Nephron (organoid): Measurements from ENCODE around the gene ZNF519.

ENCODE experiments used
- H3K27ac Mint-ChIP-seq, 3 experiments: 2 replicates each; pipeline ENCODE4 v1.8.0; 2020; ENCODE audit warnings: mixed read lengths in 3 of 3, mild to moderate bottlenecking in 2 of 3, moderate library complexity in 1 of 3
- H3K27me3 Mint-ChIP-seq: 2 replicates; pipeline ENCODE4 v1.8.0; 2021; ENCODE audit warnings: low read depth, mild to moderate bottlenecking, moderate library complexity, mixed read lengths
- H3K36me3 Mint-ChIP-seq: 2 replicates; pipeline ENCODE4 v1.8.0; 2020; ENCODE audit warnings: low read depth, mixed read lengths
- H3K4me1 Mint-ChIP-seq: 2 replicates; pipeline ENCODE4 v1.8.0; 2020; ENCODE audit warnings: mixed read lengths
- H3K4me3 Mint-ChIP-seq, 3 experiments: 2 replicates each; pipeline ENCODE4 v1.8.0; 2020; ENCODE audit warnings: mild to moderate bottlenecking in 3 of 3, mixed read lengths in 3 of 3, moderate library complexity in 2 of 3
- H3K9me3 Mint-ChIP-seq: 2 replicates; pipeline ENCODE4 v1.8.0; 2020; ENCODE audit warnings: mixed read lengths
- CTCF ChIP-seq, 3 experiments: fragments of 200-600 bp; sonication (generic); IDR thresholded peaks; one replicate each; pipeline ENCODE4 v1.5.0; 2021; ENCODE audit warnings: antibody characterized with exemption in 3 of 3; ENCODE audit not compliant: unreplicated experiment in 3 of 3

ZNF519 gene

DNA sequence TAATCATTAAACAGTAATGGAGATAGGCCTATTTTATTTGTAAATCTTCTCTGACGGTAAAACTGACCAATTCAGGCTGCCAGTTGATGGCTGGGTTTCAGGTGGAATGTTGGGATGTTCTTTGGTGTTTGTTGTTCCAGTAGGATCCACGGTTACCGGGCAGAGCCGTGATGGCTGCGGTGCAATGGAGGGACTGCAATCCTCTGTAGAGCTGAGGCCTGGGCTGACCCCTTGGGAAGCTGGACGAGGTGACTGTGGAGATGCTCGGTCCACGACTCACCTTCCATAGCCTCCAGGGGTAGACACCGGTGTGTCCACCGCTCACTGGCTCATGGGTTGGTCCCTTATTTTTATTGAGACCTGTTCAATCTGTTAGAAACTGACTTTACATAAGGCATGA lies 42.5 kb downstream of the ZNF519 start:
- no peak for TF ChIP-seq CTCF (IDR thresholded peaks at IDR 0.05; ENCODE audit: unreplicated experiment in 3 of 3)
- H3K27me3 Mint-ChIP-seq: no peaks in the 10 kb centered on the region
- H3K4me1 Mint-ChIP-seq: no peaks in the 10 kb centered on the region
- no peak overlapping the region for H3K4me3 Mint-ChIP-seq
- peaks cover under 1% of the 10 kb centered on the region for H3K36me3 Mint-ChIP-seq
- H3K9me3 Mint-ChIP-seq: no peaks in the 10 kb centered on the region
- H3K27ac Mint-ChIP-seq: no peak overlapping the region

- Mint-ChIP-seq H3K27ac (no peak overlapping the region), H3K27me3 (no peaks in the 10 kb centered on the region), H3K4me3 (no peak overlapping the region), H3K36me3 (no peaks in the 10 kb centered on the region), H3K4me1 (no peaks in the 10 kb centered on the region), H3K9me3 (no peaks in the 10 kb centered on the region)
- no peak for TF ChIP-seq CTCF (IDR thresholded peaks at IDR 0.05; ENCODE audit: unreplicated experiment in 3 of 3)
Measured at GRCh38 chr18:14089191-14089590, 43.0 kb downstream of the ZNF519 start.

DNA sequence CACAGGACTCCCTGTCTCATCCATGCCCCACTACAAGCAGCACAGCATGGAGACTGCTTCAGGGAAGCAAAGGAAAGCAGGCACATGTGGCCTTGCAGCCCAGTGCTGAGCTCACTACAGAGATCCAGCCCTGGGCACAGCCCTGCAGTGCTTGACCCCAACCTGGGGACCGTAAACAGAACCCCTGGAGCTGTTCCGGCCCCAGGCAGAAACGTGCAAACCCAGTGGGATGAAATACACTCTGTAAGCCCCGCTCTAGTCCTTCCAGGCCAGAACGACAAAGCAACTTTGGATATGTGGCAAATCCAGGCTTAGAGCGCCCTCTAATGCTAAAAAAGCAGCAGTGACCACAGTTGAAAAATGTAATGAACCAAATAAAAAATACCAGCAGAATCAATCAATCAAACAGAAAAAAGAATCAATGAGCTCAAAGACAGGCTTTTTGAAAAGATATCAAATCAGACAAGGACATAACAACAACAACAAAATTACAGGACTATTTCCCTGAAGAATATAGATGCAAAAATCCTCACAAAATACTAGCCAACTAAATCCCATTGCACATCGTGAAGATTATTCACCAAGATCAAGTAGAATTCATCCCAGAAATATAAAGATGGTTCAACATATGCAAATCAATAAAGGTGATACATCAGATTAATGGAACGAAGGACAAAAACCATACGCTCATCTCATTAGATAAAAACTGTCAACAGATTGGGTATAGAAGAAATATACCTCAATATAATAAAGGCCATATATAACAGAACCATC lies 45.6 kb downstream of the ZNF519 start:
- peak; percentile 65 to 83 (median 66) for TF ChIP-seq CTCF (IDR thresholded peaks at IDR 0.05; ENCODE audit: unreplicated experiment in 3 of 3)
- Mint-ChIP-seq H3K36me3 (no peaks in the 10 kb centered on the region), H3K27me3 (no peaks in the 10 kb centered on the region), H3K27ac (no peak overlapping the region), H3K9me3 (no peaks in the 10 kb centered on the region), H3K4me1 (no peaks in the 10 kb centered on the region), H3K4me3 (no peak overlapping the region)

GRCh38 chr18:14085770-14086457 lies 46.3 kb downstream of the ZNF519 start:
- TF ChIP-seq CTCF (IDR thresholded peaks at IDR 0.05; ENCODE audit: unreplicated experiment in 3 of 3): no peak
- H3K4me1 Mint-ChIP-seq: no peaks in the 10 kb centered on the region
- H3K9me3 Mint-ChIP-seq: no peaks in the 10 kb centered on the region
- no peak overlapping the region for H3K4me3 Mint-ChIP-seq
- H3K27me3 Mint-ChIP-seq: no peaks in the 10 kb centered on the region
- no peaks in the 10 kb centered on the region for H3K36me3 Mint-ChIP-seq
- H3K27ac Mint-ChIP-seq: no peak overlapping the region

DNA sequence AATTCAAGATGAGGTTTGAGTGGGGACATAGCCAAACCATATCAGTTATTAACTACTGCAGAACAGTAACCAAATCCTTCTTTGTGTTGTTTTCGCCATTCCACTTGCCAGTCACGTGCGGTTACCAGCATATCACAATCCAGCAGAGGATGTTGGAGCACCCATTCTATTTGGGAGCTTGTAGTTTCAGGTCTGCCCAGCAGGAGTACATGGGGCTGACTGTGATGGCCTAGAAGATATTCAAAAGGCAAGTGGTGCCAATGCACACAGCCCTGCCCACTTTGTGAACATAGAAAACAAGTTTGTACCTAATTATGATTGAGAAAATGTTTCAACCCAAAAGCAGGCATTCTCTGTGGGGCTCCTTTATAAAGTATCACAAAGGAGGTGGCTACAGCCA lies 57.0 kb downstream of the ZNF519 start:
- H3K9me3 Mint-ChIP-seq: peaks cover 4% of the 10 kb centered on the region
- no peaks in the 10 kb centered on the region for H3K4me1 Mint-ChIP-seq
- H3K36me3 Mint-ChIP-seq: peaks cover 15% of the 10 kb centered on the region
- H3K27ac Mint-ChIP-seq: no peak overlapping the region
- no peak for TF ChIP-seq CTCF (IDR thresholded peaks at IDR 0.05; ENCODE audit: unreplicated experiment in 3 of 3)
- H3K4me3 Mint-ChIP-seq: no peak overlapping the region
- no peaks in the 10 kb centered on the region for H3K27me3 Mint-ChIP-seq
